ENCODE measurements around the gene GJA9. TPM values are rescaled to one million over a fixed set of nuclear protein-coding genes. Genes with fewer than 3 reads are reported as not detected.

Gene GJA9
- total and polyA plus RNA-seq, 2 experiments from 2014 or later: 0.21 TPM; not detected in 1

DNA sequence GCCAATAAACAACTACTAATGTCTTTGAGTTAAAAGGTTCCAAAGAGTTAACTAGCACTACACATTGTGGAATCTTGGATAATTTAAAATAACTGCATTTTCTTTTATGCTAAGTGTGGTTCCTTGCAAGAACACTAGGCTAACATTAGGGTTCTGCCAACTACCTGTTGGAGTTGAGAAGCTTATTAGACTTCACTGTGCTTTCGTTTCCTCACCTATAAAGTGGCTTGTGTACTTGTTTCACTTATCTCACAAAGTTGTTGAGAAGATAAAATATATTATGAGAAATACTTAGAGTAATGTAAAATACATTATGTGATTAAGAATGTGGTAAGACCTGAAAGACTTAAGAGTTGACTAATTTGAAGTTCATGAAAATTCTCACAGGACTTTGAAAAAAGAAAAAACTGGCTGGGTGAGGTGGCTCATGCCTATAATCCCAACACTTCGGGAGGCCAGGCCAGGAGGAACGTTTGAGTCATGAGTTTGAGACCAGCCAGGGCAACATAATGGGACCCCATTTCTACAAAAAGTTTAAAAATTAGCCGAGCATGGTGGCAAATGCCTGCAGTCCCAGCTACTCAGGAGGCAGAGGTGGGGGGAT lies 16.2 kb downstream of the GJA9 start:
- H3K4me1 ChIP-seq (ENCODE audit: insufficient read depth): peaks cover 6% of the 10 kb centered on the region; the same call in 1 of the 2 replicates
- TF ChIP-seq CREB1 (CRISPR knock-in tag; IDR thresholded peaks at IDR 0.05; ENCODE audit: low read depth): no peak
- H2AFZ ChIP-seq: no peak overlapping the region
- H3K4me2 ChIP-seq: no peak overlapping the region
- 0 out of 2 replicates have a peak, but pooled peaks cover 2% of the 10 kb centered on the region for H3F3A ChIP-seq (replicated peaks; ENCODE audit: low read depth)
- no peaks in the 10 kb centered on the region for H3K27me3 ChIP-seq (ENCODE audit: insufficient read depth)
- no peak overlapping the region for H3K4me3 Mint-ChIP-seq
- no peaks in the 10 kb centered on the region for H3K9me3 Mint-ChIP-seq
- no peak for DNase-seq (ENCODE audit: low spot score)
- no peak for ATAC-seq
- peaks cover 5% of the 10 kb centered on the region for H3K27me3 Mint-ChIP-seq (ENCODE audit: insufficient read depth, low read depth, poor library complexity)
- peaks cover 3% of the 10 kb centered on the region; the same call in 1 of the 2 replicates for H4K20me1 ChIP-seq (replicated peaks; ENCODE audit: insufficient read depth)
- no peaks in the 10 kb centered on the region for H3K9me2 ChIP-seq (ENCODE audit: insufficient read depth)
- H3K27ac Mint-ChIP-seq: no peak overlapping the region
- peaks cover 5% of the 10 kb centered on the region; the same call in 1 of the 3 replicates for H3K4me1 Mint-ChIP-seq
- H3K36me3 Mint-ChIP-seq (ENCODE audit: low read depth): peaks cover 10% of the 10 kb centered on the region
- H3K79me2 ChIP-seq (replicated peaks; ENCODE audit: insufficient read depth): peaks cover 22% of the 10 kb centered on the region; the same call in 1 of the 2 replicates
- no peak overlapping the region for H3K27ac ChIP-seq (ENCODE audit: low read depth)
- peaks cover 12% of the 10 kb centered on the region; the same call in 1 of the 2 replicates for H3K36me3 ChIP-seq (ENCODE audit: insufficient read depth)
- H3K4me3 ChIP-seq: no peak overlapping the region

DNA sequence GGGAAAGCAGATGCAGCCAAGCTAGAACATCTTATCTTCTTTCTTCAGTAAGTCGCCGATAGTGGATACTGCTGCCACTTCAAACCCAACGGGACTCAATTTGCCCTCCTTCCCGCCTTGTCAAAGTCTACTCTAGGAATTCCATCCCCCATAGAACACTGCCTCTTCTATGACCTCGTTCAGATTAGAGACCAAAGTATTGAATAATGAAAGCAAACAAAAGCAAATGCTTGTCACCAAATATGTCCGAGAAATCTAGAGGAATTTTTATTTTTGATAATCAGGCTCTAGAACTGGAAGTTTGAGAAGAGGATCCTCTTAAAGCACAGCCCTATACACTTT lies 21.0 kb downstream of the GJA9 start:
- DNase-seq (ENCODE audit: low spot score) (no peak), ATAC-seq (no peak)
- Histone ChIP-seq H3K9me2 (ENCODE audit: insufficient read depth) (no peaks in the 10 kb centered on the region), H3K27me3 (ENCODE audit: insufficient read depth) (no peaks in the 10 kb centered on the region), H3K4me1 (ENCODE audit: insufficient read depth) (peaks cover 14% of the 10 kb centered on the region; the same call in 1 of the 2 replicates), H3K4me2 (peak overlapping the region; percentile 90), H3K36me3 (ENCODE audit: insufficient read depth) (peaks cover 24% of the 10 kb centered on the region; the same call in 1 of the 2 replicates), H3K79me2 (replicated peaks; ENCODE audit: insufficient read depth) (peaks cover 36% of the 10 kb centered on the region), H2AFZ (peak overlapping the region; percentile 100; the same call in 1 of the 2 replicates), H3F3A (replicated peaks; ENCODE audit: low read depth) (0 out of 2 replicates have a peak, but pooled peaks cover 2% of the 10 kb centered on the region), H4K20me1 (replicated peaks; ENCODE audit: insufficient read depth) (peaks cover 18% of the 10 kb centered on the region), H3K27ac (ENCODE audit: low read depth) (no peak overlapping the region), H3K4me3 (peak overlapping the region; percentile 94)
- Mint-ChIP-seq H3K27me3 (ENCODE audit: insufficient read depth, low read depth, poor library complexity) (peaks cover 3% of the 10 kb centered on the region), H3K36me3 (ENCODE audit: low read depth) (peaks cover 11% of the 10 kb centered on the region), H3K4me3 (peak overlapping the region; percentile 89), H3K27ac (no peak overlapping the region), H3K9me3 (no peaks in the 10 kb centered on the region), H3K4me1 (peaks cover 10% of the 10 kb centered on the region; the same call in 2 of the 3 replicates)
- TF ChIP-seq EZH2phosphoT487 (IDR thresholded peaks at IDR 0.05; ENCODE audit: unreplicated experiment) (no peak), EZH2 (IDR thresholded peaks at IDR 0.05; ENCODE audit: low read depth, unreplicated experiment) (no peak), POLR2AphosphoS5 (IDR thresholded peaks at IDR 0.05; ENCODE audit: low read depth) (no peak), CREB1 (CRISPR knock-in tag; IDR thresholded peaks at IDR 0.05; ENCODE audit: low read depth) (no peak), ZNF114 (CRISPR knock-in tag; IDR thresholded peaks at IDR 0.05) (no peak), JUNB (IDR thresholded peaks at IDR 0.05; ENCODE audit: unreplicated experiment) (no peak), NANOG (IDR thresholded peaks at IDR 0.05; ENCODE audit: borderline replicate concordance) (no peak), ZNF331 (CRISPR knock-in tag; IDR thresholded peaks at IDR 0.05; ENCODE audit: low read depth) (no peak)
- TF ChIP-seq, protein P1, sequence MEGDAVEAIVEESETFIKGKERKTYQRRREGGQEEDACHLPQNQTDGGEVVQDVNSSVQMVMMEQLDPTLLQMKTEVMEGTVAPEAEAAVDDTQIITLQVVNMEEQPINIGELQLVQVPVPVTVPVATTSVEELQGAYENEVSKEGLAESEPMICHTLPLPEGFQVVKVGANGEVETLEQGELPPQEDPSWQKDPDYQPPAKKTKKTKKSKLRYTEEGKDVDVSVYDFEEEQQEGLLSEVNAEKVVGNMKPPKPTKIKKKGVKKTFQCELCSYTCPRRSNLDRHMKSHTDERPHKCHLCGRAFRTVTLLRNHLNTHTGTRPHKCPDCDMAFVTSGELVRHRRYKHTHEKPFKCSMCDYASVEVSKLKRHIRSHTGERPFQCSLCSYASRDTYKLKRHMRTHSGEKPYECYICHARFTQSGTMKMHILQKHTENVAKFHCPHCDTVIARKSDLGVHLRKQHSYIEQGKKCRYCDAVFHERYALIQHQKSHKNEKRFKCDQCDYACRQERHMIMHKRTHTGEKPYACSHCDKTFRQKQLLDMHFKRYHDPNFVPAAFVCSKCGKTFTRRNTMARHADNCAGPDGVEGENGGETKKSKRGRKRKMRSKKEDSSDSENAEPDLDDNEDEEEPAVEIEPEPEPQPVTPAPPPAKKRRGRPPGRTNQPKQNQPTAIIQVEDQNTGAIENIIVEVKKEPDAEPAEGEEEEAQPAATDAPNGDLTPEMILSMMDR (conservative IDR thresholded peaks at IDR 0.05; ENCODE audit: low read depth in 2 of 2): no peak
- TF ChIP-seq, protein P2, sequence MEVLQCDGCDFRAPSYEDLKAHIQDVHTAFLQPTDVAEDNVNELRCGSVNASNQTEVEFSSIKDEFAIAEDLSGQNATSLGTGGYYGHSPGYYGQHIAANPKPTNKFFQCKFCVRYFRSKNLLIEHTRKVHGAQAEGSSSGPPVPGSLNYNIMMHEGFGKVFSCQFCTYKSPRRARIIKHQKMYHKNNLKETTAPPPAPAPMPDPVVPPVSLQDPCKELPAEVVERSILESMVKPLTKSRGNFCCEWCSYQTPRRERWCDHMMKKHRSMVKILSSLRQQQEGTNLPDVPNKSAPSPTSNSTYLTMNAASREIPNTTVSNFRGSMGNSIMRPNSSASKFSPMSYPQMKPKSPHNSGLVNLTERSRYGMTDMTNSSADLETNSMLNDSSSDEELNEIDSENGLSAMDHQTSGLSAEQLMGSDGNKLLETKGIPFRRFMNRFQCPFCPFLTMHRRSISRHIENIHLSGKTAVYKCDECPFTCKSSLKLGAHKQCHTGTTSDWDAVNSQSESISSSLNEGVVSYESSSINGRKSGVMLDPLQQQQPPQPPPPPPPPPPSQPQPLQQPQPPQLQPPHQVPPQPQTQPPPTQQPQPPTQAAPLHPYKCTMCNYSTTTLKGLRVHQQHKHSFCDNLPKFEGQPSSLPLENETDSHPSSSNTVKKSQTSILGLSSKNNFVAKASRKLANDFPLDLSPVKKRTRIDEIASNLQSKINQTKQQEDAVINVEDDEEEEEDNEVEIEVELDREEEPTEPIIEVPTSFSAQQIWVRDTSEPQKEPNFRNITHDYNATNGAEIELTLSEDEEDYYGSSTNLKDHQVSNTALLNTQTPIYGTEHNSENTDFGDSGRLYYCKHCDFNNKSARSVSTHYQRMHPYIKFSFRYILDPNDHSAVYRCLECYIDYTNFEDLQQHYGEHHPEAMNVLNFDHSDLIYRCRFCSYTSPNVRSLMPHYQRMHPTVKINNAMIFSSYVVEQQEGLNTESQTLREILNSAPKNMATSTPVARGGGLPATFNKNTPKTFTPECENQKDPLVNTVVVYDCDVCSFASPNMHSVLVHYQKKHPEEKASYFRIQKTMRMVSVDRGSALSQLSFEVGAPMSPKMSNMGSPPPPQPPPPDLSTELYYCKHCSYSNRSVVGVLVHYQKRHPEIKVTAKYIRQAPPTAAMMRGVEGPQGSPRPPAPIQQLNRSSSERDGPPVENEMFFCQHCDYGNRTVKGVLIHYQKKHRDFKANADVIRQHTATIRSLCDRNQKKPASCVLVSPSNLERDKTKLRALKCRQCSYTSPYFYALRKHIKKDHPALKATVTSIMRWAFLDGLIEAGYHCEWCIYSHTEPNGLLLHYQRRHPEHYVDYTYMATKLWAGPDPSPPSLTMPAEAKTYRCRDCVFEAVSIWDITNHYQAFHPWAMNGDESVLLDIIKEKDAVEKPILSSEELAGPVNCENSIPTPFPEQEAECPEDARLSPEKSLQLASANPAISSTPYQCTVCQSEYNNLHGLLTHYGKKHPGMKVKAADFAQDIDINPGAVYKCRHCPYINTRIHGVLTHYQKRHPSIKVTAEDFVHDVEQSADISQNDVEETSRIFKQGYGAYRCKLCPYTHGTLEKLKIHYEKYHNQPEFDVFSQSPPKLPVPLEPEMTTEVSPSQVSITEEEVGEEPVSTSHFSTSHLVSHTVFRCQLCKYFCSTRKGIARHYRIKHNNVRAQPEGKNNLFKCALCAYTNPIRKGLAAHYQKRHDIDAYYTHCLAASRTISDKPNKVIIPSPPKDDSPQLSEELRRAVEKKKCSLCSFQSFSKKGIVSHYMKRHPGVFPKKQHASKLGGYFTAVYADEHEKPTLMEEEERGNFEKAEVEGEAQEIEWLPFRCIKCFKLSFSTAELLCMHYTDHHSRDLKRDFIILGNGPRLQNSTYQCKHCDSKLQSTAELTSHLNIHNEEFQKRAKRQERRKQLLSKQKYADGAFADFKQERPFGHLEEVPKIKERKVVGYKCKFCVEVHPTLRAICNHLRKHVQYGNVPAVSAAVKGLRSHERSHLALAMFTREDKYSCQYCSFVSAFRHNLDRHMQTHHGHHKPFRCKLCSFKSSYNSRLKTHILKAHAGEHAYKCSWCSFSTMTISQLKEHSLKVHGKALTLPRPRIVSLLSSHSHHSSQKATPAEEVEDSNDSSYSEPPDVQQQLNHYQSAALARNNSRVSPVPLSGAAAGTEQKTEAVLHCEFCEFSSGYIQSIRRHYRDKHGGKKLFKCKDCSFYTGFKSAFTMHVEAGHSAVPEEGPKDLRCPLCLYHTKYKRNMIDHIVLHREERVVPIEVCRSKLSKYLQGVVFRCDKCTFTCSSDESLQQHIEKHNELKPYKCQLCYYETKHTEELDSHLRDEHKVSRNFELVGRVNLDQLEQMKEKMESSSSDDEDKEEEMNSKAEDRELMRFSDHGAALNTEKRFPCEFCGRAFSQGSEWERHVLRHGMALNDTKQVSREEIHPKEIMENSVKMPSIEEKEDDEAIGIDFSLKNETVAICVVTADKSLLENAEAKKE (CRISPR knock-in tag; IDR thresholded peaks at IDR 0.05): no peak
- TF ChIP-seq, protein P3, sequence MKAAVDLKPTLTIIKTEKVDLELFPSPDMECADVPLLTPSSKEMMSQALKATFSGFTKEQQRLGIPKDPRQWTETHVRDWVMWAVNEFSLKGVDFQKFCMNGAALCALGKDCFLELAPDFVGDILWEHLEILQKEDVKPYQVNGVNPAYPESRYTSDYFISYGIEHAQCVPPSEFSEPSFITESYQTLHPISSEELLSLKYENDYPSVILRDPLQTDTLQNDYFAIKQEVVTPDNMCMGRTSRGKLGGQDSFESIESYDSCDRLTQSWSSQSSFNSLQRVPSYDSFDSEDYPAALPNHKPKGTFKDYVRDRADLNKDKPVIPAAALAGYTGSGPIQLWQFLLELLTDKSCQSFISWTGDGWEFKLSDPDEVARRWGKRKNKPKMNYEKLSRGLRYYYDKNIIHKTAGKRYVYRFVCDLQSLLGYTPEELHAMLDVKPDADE (IDR thresholded peaks at IDR 0.05): no peak
